B cell (primary cell): Measurements from ENCODE around the gene BTBD6.

Experiments
- EZH2 ChIP-seq: IDR thresholded peaks from 2 replicates; pipeline ENCODE4 v1.6.1; 2012; ENCODE audit warnings: borderline replicate concordance, low read depth, mild to moderate bottlenecking, moderate library complexity, low read length; ENCODE audit not compliant: insufficient read depth, poor library complexity, severe bottlenecking
- TF ChIP-seq, protein P1 (sequence below): fragments of 200-600 bp; IDR thresholded peaks from one replicate; pipeline ENCODE4 v1.8.0; 2022; ENCODE audit warnings: antibody characterized with exemption, mild to moderate bottlenecking

DNA sequence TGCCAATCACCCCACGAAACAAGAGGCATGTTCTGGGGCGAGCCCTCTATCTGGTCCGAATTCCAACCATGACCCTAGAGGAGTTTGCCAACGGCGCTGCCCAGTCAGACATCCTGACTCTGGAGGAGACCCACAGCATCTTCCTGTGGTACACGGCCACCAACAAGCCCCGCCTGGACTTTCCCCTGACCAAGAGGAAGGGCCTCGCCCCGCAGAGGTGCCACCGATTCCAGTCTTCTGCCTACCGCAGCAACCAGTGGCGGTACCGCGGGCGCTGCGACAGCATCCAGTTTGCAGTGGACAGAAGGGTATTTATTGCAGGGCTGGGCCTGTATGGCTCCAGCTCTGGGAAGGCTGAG lies 1.7 kb downstream of the BTBD6 start:
- TF ChIP-seq, protein P1, sequence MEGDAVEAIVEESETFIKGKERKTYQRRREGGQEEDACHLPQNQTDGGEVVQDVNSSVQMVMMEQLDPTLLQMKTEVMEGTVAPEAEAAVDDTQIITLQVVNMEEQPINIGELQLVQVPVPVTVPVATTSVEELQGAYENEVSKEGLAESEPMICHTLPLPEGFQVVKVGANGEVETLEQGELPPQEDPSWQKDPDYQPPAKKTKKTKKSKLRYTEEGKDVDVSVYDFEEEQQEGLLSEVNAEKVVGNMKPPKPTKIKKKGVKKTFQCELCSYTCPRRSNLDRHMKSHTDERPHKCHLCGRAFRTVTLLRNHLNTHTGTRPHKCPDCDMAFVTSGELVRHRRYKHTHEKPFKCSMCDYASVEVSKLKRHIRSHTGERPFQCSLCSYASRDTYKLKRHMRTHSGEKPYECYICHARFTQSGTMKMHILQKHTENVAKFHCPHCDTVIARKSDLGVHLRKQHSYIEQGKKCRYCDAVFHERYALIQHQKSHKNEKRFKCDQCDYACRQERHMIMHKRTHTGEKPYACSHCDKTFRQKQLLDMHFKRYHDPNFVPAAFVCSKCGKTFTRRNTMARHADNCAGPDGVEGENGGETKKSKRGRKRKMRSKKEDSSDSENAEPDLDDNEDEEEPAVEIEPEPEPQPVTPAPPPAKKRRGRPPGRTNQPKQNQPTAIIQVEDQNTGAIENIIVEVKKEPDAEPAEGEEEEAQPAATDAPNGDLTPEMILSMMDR: no peak
- TF ChIP-seq EZH2: no peak
